Activated CD8-positive, alpha-beta memory T cell treated with anti-CD3 and anti-CD28 coated beads, Interleukin-2, amount 50 U/mL, for 4 hours (primary cell): ENCODE results near the gene MVB12B.
"Not testable (repeated sequence)": the region's sequence is repeated elsewhere in the genome, so short reads cannot be mapped to it uniquely, and the experiment has no call there.

Experiments used
- DNase-seq: peaks from one replicate; pipeline ENCODE4 v3.0.0-alpha.2; 2020

The MVB12B gene

DNA sequence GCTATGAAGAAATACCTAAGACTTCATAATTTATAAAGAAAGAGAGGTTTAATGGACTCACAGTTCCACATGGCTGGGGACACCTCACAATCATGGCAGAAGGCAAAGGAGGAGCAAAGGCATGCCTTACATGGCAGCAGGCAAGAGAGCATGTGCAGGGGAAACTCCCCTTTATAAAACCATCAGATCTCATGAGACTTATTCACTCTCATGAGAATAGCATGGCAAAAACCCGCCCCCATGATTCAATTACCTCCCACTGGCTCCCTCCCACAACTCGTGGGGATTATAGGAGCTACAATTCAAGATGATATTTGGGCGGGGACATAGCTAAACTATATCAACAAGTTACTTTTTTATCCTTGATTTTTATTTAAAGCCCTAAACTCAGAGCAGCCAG lies 150.8 kb downstream of the MVB12B start:
- DNase-seq, result not testable (repeated sequence)

DNA sequence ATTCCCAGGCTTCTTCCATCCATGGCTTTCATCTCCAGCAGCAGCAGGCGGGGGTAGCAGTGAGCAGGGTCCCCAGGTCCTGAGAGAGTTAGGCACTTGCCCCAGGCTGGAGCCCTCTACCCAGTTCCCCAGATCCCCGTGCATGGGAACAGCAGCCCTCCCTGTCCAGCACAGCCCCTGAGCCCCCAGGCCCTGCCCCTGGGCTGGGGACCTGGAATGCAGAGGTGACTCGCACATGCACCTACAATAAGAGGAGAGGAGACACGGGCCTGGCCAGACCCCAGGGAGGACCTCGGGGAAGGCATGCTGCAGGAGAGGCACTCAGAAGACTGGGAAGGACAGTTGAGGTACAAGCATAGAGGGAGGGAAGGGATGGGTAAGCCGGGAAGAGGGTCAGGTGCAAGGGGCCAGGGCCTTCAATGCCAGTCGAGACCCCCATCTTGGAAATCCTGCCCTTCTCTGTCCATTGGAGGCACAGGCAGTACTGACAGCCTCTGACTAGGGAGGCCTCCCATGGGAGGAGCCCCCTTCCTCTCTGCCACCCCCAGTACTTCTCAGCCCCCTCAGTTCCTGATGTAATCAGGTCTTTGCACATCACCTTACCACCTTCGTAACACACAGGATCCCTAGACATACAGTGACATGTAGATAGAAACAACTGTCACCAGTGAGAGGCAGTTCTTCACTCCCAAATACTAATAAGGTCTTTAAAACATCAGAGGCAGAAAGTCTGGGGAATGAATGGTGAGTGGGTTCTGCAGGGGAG lies 151.8 kb downstream of the MVB12B start:
- no peak for DNase-seq

DNA sequence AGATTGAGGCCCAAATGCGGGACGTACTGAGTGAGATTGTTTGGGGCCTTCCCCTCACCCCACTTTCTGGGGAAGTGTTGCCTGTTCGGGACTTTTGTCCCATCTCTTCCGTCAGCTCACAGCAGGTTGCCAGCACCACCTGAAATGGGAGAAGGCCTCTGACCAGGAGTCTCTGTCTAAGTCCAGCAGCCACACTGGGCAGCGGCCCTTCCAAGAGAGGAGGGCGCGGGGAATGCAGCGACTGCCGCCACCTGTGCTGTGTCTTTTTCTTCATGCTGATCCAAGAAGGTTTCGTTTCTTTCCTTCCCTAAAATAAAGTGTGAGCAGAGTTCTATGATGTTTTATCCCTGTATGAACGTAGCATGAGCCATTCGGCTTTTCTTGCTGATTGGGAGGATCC lies 152.9 kb downstream of the MVB12B start:
- no peak for DNase-seq

DNA sequence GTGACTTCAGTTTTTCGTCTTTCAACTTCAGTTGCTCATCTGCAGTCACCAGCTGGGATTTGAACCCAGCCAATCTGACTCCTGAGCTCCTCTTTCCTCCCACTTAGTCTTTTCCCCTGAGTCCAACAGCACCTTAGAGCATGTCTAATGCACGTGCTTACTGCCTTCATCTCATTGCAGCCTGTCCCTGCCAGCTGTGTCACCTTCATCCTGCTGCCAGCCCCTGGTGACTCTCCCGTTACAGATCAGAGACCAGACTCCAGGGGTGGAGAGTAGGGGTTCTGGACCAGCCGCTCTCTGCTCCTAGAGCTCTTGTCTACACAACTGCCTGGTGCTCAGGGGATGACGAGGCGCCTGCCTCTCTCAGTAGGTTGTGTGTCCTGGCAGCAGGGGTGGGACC lies 154.2 kb downstream of the MVB12B start:
- no peak for DNase-seq

DNA sequence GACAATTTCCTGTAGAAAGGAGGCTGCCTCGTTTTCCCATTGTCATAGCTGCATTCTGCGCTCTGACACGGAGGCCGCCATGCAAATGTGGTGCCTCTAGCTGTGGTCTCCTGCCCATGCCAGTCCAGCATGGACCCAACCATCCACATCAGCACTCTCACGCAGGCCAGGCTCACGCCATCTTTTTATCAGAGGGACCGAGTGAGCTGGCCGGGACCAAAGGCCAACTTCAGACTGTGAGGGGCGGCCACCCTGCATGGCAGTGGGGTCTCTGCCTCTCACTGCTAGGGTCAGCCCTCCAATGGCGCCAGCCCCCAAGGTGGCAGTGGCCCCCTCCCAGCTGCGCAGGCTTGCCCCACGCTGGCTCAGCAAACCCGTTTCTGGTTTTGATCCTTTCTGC lies 155.2 kb downstream of the MVB12B start:
- DNase-seq, result no peak

DNA sequence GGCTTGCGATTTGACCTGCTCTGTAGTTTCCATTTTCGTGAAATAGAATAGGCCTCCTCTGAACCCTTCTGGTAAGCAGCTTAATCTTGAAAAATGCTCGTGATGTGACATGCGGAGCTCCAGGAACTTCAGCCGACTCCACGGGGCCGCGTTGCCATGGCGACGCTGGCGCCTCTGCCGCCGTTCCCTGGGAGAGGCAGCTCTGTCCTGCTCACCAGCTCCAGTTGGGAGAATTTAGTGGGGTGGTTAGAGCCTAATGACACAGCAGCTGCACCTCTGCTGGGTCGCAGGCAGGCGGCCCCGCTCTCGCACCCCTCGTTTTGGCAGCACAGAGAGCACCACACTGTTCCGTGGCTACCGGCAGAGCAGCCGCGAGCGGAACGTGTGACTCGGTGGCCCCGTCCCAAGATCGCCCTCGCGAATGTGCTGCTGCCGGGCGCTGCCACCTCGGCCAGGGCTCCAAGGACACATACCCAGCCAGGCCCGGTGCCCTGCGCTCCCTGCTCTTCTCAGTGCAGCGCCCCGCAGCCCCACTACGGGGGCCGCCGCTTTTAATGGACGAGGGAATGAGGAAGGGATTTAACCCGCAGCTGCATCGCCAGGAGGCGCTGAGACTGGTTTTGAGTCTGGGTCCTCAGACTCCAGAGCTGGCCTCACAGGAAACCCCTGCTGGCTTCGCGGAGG lies 155.9 kb downstream of the MVB12B start:
- no peak for DNase-seq

DNA sequence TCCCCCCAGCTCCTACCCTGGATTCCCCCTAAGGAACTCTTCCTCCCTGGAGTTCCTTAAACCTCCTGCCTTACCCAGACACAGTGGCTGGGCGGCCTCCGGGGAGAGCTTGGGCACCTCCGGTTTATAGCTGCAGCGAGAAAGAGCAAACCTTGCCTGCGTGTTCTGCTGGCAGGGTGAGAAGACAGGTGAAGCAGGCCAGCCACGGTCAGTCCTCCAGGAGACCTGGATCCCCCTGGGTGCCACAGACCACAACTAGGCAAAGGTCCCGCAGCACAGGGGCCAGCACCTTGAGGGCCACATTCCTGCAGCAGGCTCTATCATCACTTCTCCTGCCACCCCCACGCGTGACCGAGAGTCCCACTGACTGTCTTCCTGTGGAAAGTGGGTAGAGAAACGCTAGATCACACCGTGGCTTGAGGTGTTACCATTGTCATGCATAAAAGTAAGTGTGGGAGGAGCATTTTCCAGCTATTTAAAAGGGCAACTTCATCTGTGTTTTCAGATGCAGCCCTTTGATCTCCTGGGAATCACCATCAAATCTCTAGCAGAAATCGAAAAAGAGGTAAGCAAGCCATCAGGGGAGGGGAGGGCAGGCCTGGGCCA lies 156.9 kb downstream of the MVB12B start:
- DNase-seq, result no peak

DNA sequence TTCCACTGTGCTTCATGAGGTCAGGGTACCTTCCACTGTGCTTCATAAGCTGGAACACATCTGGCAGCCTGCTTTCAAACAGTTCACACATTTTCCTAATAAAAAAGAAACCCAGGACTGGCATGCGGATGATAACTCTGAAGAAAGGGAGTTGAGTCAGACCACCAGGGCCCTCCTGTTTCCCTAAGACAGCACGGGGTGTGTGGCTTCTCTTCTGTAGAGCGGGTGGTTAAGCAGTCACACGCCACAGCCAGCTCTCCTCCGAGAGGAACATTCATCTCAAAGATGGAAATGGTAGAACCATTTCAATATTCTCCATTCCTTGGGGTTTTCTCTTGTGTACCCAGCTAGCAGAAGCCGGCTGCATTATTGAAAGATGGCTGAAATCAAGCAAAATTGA lies 159.0 kb downstream of the MVB12B start:
- no peak for DNase-seq

DNA sequence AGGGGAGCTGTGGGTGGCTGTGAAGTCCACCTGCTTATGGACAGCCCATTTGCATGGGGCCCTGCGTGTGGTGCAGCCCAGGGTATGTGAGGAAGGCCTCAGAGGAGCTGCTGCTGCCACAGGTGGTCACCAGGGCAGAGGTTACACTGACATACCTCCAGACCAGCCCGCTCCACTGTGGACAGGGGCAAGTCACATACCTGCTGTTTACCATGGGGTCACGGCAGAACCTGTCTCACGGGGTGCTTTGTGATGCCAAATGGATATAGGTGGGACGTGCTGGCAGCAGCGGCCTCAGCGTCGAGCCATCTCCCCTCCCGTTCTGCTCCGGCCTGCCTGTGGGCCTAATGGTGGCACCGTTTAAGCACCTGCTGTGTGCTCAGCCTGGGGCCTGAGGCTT lies 159.6 kb downstream of the MVB12B start:
- DNase-seq, result no peak

DNA sequence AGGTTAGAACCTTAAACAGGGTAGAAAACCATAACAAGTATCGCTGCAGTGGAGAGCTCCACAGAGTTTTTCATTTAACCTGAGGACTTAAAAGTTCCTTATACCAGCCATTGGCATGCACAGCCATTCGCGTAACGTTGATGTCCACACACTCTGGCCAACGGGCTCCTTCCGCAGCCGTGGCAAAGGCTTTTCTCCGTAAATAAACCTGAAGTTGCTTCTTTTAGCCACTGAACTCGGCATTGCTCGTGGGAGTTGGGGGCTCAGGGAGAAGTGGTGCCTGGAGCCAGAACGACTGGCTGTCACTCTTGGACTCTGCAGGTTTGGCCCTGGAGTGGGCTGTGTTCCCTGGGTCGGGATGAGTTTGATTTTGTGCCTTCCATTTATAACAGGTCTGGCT lies 161.2 kb downstream of the MVB12B start:
- no peak for DNase-seq

DNA sequence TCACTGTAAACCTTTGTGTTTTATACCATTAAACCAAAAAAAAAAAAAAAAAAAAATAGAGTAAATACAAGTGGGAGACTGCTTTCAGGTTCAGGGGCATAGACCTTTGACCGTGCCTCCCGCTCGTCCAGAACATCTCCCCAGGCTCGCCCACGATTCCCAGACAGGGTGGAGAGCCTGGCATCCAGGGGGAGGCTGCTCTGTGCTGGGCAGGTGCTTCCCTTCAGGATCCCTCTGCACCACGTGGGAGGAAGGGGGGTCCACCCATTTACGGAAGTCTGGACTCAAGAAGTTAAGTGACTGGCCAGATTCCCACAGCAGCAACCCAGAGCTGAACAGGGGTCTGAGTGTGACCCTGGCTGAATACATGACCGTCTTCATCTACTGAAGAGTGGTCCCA lies 161.7 kb downstream of the MVB12B start:
- DNase-seq, result no peak

DNA sequence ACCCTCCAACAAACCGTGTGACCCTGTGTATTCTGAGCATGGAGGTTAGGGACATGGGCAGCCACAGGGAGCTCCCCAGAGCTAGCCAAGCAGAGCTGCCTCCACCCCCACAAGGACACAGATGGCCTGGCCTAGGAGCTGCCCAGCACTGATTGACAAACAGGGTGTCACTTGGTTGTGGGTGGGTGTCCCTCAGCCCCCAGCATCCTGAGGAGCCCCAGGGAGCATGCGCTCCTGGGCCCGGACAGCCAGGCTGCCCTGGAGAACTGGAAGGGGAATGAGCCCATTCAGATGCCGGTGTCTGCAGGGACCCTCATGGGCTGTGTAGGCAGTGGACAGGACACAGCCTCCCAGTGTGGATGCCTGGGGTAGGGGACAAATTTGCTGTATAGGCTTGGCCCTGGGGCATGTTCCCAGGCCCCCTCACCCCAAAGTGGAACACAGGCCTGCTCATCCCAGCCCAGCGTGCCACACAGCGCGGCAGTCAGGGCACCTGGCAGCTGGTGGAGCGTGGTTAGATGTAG lies 162.3 kb downstream of the MVB12B start:
- no peak for DNase-seq

DNA sequence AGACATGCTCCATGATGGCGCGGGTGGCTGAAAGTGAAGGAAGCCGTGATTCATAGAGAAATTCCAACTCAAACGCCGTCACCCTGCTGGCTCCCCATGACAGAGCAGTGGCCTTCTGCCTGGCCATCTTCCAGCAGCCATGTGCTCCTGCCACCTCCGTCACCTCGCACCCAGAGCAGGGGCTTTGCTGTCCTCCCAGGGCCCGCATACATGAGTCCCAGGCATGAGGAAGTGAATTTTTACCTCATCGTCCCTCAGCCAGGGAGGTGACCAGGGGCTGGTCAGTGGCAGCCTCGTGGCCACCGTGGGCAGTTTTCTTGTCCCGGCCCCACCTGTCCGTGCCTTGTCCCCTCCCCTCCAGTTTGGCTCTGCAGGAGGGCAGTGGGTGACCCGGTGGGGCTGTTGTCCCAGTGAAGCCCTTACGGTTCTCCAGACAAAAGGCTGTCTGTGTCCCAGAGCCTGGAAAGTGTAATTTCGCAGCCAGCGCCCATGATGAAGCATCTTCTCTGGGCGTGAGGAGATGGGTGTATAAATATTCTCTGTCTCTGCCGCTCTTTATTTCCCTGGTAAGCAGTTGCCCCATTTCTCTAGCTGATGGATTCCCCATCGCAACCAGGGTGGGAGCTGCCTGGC lies 163.1 kb downstream of the MVB12B start:
- DNase-seq, result no peak

DNA sequence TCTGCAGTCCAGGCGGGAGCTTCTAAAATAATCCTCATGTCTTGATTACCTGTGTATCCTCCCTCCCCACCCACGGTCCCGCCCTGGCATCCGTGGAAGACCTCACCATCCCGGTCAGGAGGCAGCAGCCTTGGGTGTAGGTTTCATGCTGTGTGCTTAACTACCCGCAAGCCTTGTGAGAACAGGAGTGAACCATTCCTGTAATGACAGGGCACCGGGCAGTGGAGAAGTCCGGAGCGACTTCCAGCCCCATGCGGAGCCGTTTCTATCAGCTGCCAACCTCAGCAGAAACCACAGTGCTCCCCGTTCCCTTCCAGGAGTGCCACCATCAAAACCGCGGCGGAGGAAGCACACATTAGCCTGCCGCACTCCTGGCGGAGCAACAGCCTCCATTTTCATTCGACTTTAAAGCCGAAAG lies 163.6 kb downstream of the MVB12B start:
- DNase-seq, result no peak

DNA sequence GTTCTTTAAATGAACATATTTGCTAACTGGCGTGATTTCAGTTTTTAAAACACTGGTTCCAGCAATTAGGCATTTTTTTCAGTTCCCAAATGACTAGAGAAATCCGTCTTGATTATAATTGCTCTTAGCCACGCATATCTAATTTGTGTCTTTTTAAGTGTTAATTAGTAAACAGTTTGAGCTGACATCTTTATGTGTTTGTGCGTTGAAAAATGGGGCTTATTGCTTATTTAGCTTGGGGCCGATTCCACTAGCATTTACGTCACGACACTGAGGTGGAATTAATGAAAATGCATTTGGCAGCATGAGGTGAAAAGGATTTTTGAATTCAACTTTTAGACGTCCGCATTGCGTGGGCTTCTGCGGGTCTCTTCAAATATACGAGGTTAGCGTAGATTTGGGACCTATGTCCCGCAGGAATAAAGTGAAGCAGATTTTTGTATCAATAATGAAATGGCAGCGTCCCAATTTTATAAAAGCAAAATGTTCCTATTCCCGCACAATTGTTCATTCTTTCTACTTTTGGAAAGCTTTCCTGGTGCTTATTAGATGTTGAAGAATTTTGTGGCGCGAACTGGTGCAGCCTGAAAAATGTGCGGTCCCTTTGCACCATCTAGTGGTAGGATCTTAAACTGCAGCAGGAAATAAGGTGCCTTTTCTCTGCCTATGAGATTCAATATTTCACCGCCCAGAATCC lies 164.4 kb downstream of the MVB12B start:
- peak; percentile 58 for DNase-seq

DNA sequence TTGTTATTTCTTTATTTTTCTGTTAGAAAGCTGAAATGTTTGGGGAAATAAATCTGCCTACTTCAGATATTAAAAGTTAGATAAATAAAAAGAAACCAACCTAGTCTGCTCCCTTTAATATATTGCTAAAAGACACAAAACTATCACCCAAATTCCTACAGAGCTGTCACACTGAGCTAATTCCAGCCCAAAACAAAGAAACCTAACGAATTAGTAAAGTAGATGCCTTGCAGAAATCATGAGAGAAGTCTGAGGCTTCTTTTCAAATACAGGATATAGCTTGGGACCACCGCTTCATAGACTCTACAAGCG lies 164.9 kb downstream of the MVB12B start:
- DNase-seq, result no peak

DNA sequence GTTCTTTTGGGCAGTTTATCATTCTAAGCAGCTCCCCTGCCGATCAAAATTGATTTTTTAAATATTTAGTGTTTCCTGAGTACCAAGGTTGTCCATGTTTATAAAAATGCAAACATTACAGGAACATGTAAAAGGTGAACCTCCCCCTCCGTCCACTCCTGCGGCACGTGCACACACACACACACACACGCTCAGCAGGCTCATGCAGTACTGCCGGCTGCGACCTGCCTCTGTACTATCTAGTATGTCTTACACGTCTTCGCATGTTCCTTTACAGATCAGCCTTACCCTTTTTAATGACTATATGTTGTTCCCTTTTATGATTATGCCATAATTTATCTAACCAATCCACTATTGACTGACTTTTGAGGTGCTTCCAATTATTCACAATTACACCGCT lies 165.3 kb downstream of the MVB12B start:
- no peak for DNase-seq

DNA sequence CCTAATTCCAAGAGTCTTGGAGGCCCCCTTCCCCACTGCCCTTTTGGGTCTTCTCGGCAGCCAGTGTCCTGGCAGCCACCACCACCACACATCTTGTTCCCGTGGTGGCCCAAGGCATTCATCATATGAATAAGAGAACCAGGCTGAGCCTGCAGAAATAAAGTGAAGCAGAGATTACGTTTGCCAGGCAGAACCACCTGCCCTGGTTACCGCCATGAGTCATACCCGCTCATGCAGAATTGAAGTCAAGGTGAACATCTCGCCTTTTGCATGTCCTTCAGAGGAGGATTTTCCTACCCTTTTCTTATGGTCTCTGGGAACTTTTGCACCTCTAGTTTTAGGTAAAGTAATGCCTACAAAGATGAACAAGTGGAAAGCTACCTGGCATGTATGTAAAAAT lies 167.6 kb downstream of the MVB12B start:
- DNase-seq, result no peak

DNA sequence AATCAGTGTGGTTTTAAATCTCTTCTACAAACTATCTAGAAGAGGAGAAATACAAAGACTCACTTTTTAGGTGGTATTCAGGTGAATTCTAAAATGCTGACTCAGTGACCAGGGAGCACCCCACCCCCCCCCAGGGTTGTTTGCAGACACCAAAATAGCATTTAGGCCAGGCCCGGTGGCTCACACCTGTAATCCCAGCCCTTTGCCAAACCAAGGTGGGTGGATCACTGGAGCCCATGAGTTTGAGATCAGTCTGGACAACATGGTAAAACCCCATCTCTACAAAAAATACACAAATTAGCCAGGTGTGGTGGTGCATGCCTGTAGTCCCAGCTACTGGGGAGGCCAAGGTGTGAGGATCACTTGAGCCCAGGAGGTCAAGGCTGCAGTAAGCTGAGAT lies 168.1 kb downstream of the MVB12B start:
- no peak for DNase-seq

DNA sequence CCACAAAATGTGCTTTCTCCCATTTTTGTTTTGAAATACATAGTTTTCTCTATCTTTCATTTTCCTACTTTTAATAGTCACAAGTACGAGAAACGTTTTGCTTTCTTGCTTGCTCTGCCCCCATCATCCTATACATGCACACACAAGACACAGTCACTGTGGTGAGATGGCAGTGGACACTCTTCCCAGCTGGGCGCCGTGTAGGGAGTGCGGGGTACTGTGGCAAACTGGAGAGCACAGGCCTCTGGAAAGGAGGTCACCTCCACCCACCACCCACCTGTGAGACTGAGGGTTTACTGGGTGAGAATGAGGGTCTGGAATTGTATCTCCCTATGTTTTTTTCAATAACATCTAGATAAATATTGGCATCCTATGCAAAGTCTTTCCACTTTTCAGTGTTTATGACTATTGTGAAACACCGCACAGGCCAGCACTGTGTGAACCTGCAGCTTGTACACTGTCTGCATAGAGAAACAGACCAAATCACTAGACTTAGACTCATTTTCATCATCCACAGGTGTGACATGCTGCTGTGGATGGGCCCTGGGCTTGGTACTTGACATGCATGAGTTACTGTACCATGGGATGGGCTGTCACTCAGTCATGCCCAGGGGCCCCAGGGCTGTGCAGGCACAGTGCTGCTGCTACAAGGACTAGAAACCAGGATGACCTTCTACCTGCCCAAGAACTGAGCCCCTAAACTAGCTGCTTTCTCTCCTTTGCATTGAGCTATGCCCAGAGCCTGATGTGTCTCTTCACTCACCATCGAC lies 169.0 kb downstream of the MVB12B start:
- peak; percentile 4 for DNase-seq

DNA sequence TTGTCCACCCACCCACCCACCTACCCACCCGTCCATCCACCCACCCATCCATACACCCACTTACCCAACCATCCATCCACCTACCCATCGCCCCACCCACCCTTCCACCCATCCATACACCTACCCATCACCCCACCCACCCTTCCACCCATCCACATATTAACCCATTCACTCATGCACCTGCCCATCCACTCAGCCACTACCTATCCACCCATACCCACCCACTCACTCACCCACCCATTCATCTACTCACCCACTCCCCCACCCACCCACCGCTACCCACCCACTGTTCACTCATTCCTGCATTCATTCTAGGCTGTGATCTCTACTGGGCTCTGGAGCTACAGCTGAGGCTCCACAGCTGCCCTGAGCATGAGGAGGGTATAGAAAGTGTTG lies 169.6 kb downstream of the MVB12B start:
- peak; percentile 1 for DNase-seq
